Measurements from ENCODE around the gene TMEM101. TPM values are rescaled to one million over a fixed set of nuclear protein-coding genes. Genes with fewer than 3 reads are reported as not detected.

The TMEM101 gene
- total RNA-seq, 3 donors from 2014 or later, result 28.6 to 80.8 (median 41.0) TPM

DNA sequence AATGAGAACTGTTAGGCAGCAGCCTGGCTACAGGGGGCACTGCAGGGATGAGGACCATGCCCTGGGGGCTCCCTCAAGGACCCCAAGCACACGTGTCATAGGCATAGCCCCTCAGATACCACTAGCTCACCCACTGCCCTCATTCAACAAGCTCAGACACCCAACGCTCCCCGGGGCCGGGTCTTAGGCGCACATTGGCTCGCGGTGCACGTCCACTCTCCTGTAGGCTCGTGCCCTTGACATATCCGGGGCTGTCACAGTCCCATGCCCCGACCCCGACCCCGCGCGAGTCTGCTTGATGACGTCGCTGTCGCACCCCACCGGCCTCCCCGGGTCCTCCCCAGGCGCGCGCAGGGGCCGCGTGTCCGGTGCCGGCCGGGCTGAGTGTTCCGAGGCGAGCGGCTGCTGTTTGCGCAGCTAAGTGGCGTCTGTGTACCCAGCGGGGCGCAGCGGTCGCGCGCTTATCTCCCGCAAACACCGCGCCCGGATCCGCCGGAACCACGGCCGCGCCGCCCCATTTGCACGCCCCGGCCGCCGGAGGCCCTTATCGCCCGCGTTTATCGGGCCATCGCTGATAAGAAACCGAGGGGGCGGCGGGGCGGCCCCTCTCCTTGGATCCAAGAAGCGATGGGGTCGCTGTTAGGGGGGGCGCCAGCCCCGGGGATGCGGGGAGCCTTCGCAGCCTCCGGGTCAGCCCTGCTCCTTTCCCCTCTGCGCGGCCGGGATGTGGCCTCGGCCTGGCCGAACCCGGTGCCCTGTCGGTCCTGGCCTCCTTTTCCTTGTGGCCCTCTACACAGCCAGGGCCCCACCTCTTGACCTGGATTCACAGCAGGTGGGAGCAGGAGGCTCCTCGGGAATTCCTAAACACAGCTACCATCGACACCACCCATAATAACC, 31.0 kb downstream of the TMEM101 start:
- Histone ChIP-seq H3K27me3 (peaks cover 0 to 26% of the 10 kb centered on the region in 2 donors), H3K36me3 (no peaks in the 10 kb centered on the region), H3K4me1 (no peaks in the 10 kb centered on the region), H3K9me3 (no peaks in the 10 kb centered on the region), H3K4me3 (peak overlapping the region; percentile 39 to 63 (median 50)), H3K27ac (no peak overlapping the region)
- no peak for DNase-seq (ENCODE audit: low spot score in 2 of 2)
- intact Hi-C loops (cut with DNase I; ENCODE audit: low total_unique reads), result no loop called here
- TF ChIP-seq, protein P1, sequence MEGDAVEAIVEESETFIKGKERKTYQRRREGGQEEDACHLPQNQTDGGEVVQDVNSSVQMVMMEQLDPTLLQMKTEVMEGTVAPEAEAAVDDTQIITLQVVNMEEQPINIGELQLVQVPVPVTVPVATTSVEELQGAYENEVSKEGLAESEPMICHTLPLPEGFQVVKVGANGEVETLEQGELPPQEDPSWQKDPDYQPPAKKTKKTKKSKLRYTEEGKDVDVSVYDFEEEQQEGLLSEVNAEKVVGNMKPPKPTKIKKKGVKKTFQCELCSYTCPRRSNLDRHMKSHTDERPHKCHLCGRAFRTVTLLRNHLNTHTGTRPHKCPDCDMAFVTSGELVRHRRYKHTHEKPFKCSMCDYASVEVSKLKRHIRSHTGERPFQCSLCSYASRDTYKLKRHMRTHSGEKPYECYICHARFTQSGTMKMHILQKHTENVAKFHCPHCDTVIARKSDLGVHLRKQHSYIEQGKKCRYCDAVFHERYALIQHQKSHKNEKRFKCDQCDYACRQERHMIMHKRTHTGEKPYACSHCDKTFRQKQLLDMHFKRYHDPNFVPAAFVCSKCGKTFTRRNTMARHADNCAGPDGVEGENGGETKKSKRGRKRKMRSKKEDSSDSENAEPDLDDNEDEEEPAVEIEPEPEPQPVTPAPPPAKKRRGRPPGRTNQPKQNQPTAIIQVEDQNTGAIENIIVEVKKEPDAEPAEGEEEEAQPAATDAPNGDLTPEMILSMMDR (IDR thresholded peaks at IDR 0.05), result no peak
- no peak for TF ChIP-seq POLR2A (IDR thresholded peaks at IDR 0.05)
- TF ChIP-seq POLR2AphosphoS5 (IDR thresholded peaks at IDR 0.05), result no peak

GRCh38 chr17:43983196-43983514, 31.6 kb downstream of the TMEM101 start:
- Histone ChIP-seq H3K4me3 (no peak overlapping the region), H3K27ac (no peak overlapping the region), H3K27me3 (peaks cover 0 to 26% of the 10 kb centered on the region in 2 donors), H3K4me1 (no peaks in the 10 kb centered on the region), H3K36me3 (no peaks in the 10 kb centered on the region), H3K9me3 (no peaks in the 10 kb centered on the region)
- no peak for DNase-seq (ENCODE audit: low spot score in 2 of 2)
- intact Hi-C loops (cut with DNase I; ENCODE audit: low total_unique reads), result no loop called here
- TF ChIP-seq POLR2AphosphoS5 (IDR thresholded peaks at IDR 0.05), result no peak
- TF ChIP-seq, protein P1 (IDR thresholded peaks at IDR 0.05), result no peak
- TF ChIP-seq POLR2A (IDR thresholded peaks at IDR 0.05), result no peak

DNA sequence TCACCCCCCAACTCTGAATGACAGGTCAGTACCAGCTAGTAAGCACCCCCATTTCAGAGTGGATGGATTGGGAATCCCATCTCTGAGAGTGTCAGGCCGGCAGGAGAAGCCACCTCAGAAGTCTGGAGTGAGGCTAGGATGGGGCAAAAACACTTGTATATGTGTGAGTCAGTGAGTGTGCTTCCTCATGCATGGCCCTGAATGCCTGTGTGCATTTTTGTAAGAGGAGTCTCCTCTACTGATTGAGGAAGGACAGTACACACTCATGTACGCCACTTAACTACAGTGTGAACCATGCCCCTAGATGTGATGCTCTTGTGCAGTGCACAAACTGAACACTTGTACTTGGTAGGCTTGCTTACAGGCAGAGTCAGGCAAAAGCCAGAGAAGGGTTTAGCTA, 32.6 kb downstream of the TMEM101 start:
- H3K36me3 ChIP-seq, result no peaks in the 10 kb centered on the region
- no peak overlapping the region for H3K4me3 ChIP-seq
- H3K27ac ChIP-seq, result no peak overlapping the region
- TF ChIP-seq, protein P1 (IDR thresholded peaks at IDR 0.05), result no peak
- TF ChIP-seq POLR2AphosphoS5 (IDR thresholded peaks at IDR 0.05), result no peak
- TF ChIP-seq POLR2A (IDR thresholded peaks at IDR 0.05), result no peak
- H3K27me3 ChIP-seq, result peaks cover 0 to 26% of the 10 kb centered on the region in 2 donors
- no peaks in the 10 kb centered on the region for H3K9me3 ChIP-seq
- intact Hi-C loops (cut with DNase I; ENCODE audit: low total_unique reads), result no loop called here
- no peak for DNase-seq (ENCODE audit: low spot score in 2 of 2)
- no peaks in the 10 kb centered on the region for H3K4me1 ChIP-seq

GRCh38 chr17:43979671-43980070, 35.1 kb downstream of the TMEM101 start:
- intact Hi-C loops (cut with DNase I; ENCODE audit: low total_unique reads), result no loop called here
- peaks cover 0 to 26% of the 10 kb centered on the region in 2 donors for H3K27me3 ChIP-seq
- no peaks in the 10 kb centered on the region for H3K9me3 ChIP-seq
- DNase-seq (ENCODE audit: low spot score in 2 of 2), result no peak
- TF ChIP-seq POLR2A (IDR thresholded peaks at IDR 0.05) (no peak), POLR2AphosphoS5 (IDR thresholded peaks at IDR 0.05) (no peak)
- TF ChIP-seq, protein P1 (IDR thresholded peaks at IDR 0.05), result no peak
- H3K4me3 ChIP-seq, result no peak overlapping the region
- no peak overlapping the region for H3K27ac ChIP-seq
- no peaks in the 10 kb centered on the region for H3K4me1 ChIP-seq
- no peaks in the 10 kb centered on the region for H3K36me3 ChIP-seq

GRCh38 chr17:43979011-43979410, 35.8 kb downstream of the TMEM101 start:
- no peaks in the 10 kb centered on the region for H3K36me3 ChIP-seq
- no peak overlapping the region for H3K4me3 ChIP-seq
- intact Hi-C loops (cut with DNase I; ENCODE audit: low total_unique reads), result no loop called here
- H3K4me1 ChIP-seq, result no peaks in the 10 kb centered on the region
- DNase-seq (ENCODE audit: low spot score in 2 of 2), result no peak
- H3K27ac ChIP-seq, result no peak overlapping the region
- H3K27me3 ChIP-seq, result peaks cover 0 to 19% of the 10 kb centered on the region in 2 donors
- no peaks in the 10 kb centered on the region for H3K9me3 ChIP-seq
- TF ChIP-seq, protein P1 (IDR thresholded peaks at IDR 0.05), result no peak
- TF ChIP-seq POLR2A (IDR thresholded peaks at IDR 0.05) (no peak), POLR2AphosphoS5 (IDR thresholded peaks at IDR 0.05) (no peak)

Data from breast epithelium (tissue), 4 donors.